Gastroesophageal sphincter (tissue), 3 donors: ENCODE measurements around the gene MEAF6.

ENCODE experiments used
- CTCF ChIP-seq, 4 experiments: fragments of 200-600 bp in 2 of 4; fragments of 450-650 bp in 2 of 4; sonication (generic) in 1 of 4; IDR thresholded peaks; one replicate each; pipeline ENCODE4 v1.5.1; 2017 to 2019; ENCODE audit warnings: antibody characterized with exemption in 4 of 4, mild to moderate bottlenecking in 2 of 4, moderate library complexity in 2 of 4
- EP300 ChIP-seq: sonication (generic); formaldehyde crosslinking; IDR thresholded peaks from one replicate; pipeline ENCODE4 v1.6.1; 2017; ENCODE audit warnings: antibody characterized with exemption, mild to moderate bottlenecking

- TF ChIP-seq EP300 (no peak), CTCF (IDR thresholded peaks at IDR 0.05) (no peak)
These were observed 43.8 kb upstream of the MEAF6 start for GRCh38 chr1:37558411-37558810.
